Stimulated activated CD8-positive, alpha-beta memory T cell treated with anti-CD3 and anti-CD28 coated beads, Interleukin-7, amount 100 ng/mL, for 1 hour (primary cell): ENCODE measurements around the gene CPNE6.
"Not testable (repeated sequence)": the region's sequence is repeated elsewhere in the genome, so short reads cannot be mapped to it uniquely, and the experiment has no call there.

Experiments
- DNase-seq, 2 donors: peaks; one replicate each; pipeline ENCODE4 v3.0.0-alpha.2; 2020; ENCODE audit warnings: low read depth in 2 of 2

Gene CPNE6

GRCh38 chr14:24071144-24071697, at the start of gene CPNE6:
TSS of gene CPNE6 (plus strand) at chr14:24071562. CDS start at chr14:24072937, 1,375 bp downstream.
- DNase-seq = no peak

DNA sequence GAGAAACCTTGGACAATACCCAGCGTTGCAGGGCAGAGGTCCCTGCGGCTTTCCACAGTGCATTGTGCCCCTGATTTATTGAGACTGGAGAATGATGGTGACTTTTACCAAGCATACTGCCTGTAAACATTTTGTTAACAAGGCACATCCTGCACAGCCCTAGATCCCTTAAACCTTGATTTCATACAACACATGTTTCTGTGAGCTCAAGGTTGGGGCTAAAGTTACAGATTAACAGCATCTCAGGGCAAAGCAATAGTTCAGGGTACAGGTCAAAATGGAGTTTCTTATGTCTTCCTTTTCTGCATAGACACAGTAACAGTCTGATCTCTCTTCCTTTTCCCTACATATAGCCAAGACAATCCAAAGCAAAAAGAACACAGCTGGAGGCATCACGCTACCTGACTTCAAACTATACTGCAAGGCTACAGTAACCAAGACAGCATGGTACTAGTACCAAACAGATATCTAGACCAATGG, 46.4 kb upstream of the CPNE6 start:
- DNase-seq = not testable (repeated sequence)

DNA sequence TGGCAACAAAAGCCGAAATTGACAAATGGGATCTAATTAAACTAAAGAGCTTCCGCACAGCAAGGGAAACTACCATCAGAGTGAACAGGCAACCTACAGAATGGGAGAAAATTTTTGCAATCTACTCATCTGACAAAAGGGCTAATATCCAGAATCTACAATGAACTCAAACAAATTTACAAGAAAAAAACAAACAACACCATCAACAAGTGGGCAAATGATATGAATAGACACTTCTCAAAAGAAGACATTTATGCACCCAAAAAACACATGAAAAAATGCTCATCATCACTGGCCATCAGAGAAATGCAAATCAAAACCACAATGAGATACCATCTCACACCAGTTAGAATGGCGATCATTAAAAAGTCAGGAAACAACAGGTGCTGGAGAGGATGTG, 41.7 kb upstream of the CPNE6 start:
- DNase-seq = not testable (repeated sequence)

DNA sequence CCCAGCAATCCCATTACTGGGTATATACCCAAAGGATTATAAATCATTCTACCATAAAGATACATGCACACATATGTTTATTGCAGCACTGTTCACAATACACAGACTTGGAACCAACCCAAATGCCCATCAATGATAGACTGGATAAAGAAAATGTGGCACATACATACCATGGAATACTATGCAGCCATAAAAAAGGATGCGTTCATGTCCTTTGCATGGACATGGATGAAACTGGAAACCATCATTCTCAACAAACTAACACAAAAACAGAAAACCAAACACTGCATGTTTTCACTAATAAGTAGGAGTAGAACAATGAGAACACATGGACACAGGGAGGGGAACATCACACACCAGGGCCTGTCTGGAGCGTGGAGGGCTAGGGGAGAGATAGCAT, 40.0 kb upstream of the CPNE6 start:
- DNase-seq = not testable (repeated sequence)

GRCh38 chr14:24032727-24033418, 38.5 kb upstream of the CPNE6 start:
- DNase-seq = no peak

DNA sequence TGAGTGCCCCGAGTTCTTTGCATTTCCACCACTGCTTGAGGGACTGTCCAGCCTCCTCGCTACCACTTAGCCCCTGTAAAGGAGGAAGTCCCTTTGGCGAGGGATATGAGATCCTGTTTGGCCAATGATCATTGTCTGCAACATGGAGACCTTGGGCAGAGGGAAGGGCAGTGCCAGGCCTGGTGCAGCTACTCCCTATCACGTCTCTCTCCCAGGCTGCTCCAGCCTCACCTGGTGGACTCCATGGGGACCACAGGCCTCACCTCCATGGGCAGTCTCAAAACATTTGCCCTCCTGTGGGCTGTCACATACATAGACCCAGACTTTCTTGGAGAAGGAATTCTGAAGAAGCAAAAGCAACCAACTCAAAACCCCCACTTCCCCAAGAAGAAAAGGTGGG, 35.6 kb upstream of the CPNE6 start:
- not testable (repeated sequence) for DNase-seq

- DNase-seq = peak; percentile 19 to 45
Observed at GRCh38 chr14:24036169-24036962, 35.0 kb upstream of the CPNE6 start.

DNA sequence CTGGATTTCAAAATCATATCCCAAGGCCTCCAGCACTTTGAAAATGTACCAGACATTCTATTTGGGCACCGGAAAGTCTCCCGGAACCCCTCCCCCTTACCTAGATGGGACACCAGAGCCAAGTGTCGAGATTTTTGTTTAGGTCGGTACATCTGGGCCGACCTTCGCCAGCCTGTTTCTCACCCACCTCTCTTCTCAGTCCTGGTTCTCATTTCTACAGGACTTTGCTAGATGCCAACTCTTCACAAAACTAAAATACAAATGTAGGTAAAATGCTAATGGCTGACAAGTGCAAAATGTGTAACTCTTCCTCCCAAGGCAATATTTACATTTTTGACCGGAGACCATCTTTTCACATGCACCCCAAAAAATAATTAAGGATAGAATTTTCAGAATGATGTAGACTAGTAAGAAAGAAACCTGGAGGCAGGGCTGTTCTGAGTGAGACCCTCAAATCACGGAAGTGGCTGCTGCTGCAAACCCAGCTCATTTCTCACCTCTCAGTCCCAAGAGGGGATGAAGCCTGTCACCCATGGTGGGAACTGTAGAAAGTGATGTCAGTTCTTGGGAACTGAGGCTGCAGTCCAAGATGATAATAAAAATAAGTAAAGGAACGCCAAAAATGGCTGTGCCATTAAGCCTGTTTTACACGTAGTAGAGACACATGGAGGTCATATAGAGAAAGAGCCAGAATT, 34.3 kb upstream of the CPNE6 start:
- DNase-seq = not testable (repeated sequence)

GRCh38 chr14:24037658-24038037, 33.7 kb upstream of the CPNE6 start:
- no peak for DNase-seq

- no peak for DNase-seq
Observed at GRCh38 chr14:24038686-24039085, 32.7 kb upstream of the CPNE6 start.

GRCh38 chr14:24040692-24041091, 30.7 kb upstream of the CPNE6 start:
- DNase-seq = no peak

DNA sequence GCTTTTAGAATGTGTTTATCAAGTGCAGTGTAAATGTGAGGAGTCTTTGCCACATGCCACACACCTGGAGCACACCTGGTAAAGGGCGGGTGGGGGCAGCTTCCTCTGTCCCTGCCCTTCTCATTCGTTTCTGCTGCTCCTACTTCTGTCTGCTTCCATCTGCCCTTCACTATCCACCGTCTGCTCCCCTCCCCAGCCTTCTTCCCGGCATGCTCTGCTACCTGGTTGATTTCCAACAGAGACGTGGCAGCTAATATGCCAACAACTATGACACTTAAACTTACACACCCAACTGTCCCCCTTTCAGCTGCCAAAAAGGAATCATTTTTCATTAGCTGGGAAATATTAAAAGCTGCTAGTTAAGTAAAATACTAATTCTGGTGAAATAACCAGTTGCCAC, 28.6 kb upstream of the CPNE6 start:
- no peak for DNase-seq

- DNase-seq = not testable (repeated sequence)
Observed at GRCh38 chr14:24049002-24049401, 22.4 kb upstream of the CPNE6 start.

DNA sequence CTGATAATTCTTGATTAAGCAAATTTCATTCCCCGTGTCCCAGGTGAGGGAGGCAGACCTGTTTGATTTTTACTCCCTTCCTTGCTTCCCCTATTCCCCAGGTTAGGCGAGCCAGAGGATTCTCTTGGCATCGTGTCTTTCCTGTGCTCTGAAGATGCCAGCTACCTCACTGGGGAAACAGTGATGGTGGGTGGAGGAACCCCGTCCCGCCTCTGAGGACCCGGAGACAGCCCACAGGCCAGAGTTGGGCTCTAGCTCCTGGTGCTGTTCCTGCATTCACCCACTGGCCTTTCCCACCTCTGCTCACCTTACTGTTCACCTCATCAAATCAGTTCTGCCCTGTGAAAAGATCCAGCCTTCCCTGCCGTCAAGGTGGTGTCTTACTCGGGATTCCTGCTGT, 20.6 kb upstream of the CPNE6 start:
- DNase-seq = not testable (repeated sequence)

GRCh38 chr14:24051176-24051788, 20.1 kb upstream of the CPNE6 start:
- no peak for DNase-seq

GRCh38 chr14:24051789-24052655, 19.3 kb upstream of the CPNE6 start, which contains the start of gene CARMIL3:
TSS of gene CARMIL3 (plus strand) at chr14:24052009. CDS start at chr14:24052154, 145 bp downstream.
- peak; percentile 19 to 23 for DNase-seq

DNA sequence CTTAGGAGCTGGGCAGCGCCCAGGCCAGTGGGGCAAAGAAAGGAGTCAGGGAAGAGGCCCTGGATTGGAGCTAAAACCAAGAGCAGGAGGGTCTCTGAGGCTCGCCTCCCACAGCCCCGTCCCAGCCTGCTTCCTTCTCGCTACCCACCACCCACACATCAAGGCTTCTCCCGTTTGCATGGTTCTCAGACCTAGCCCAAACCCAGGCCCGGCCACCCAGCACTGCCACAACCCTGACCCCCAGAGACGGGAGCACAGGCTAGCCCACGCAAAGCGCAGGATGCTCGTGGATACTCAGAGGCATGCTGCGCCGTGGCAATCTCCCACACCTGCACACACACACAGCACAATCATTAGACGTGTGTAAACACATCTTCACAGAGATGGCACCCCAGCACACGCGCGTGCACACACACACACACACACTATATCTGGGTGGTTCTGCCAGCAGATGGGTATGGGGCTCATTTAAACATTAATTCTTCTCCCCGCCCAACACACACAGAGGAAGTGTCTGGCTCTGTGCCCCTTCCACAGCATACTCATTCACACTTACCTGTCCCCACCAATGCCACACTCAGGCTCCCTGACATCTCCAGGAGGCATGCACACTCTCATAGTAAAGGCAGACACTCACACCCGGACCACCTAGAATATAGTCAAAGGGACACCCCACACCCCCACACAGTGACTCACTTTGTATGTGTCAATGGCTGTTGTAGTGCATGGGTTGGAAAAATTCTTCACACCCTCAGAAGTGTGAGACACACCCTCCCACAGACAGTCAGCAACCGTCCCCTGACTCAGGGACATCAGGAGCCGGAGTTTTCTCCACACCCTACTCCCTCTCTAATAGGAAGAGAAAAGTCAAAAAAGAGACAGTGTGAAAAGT, 18.5 kb upstream of the CPNE6 start:
- DNase-seq = peak in 1 of 2 donors; percentile 25

DNA sequence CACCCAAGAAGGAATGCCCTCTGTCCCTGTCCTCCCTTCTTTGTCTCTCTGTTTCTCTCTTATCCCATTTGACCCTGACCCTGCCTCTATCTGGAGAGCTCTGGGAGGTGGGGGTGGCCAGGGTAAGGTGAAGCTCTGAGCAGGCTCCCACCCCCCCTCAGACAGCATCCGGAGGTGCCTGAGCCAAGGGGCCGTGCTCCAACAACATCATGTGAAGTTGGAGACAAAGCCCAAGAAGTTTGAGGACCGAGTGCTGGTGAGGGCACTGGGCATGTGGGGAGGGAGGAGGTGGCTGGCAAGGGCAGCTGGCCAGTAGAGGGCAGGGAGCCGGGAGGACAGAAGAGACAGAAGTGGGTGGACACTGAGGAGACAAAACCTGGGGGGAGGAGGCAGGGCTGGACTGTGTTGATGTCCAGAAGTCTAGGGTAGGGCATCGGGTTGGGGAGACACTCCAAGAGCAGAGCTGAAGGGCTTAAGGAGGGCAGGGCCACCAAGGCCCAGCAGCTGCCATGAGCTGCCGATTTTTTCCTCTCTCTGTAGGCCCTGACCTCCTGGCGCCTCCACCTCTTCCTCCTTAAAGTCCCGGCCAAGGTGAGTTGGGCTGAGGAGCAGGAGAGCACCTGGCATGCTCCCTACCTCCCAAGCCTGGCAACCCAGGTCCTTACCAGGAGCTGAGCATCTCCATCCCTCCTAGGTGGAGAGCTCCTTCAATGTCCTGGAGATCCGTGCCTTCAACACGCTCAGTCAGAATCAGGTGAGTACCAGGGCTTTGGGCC, 17.6 kb upstream of the CPNE6 start:
- DNase-seq = no peak

DNA sequence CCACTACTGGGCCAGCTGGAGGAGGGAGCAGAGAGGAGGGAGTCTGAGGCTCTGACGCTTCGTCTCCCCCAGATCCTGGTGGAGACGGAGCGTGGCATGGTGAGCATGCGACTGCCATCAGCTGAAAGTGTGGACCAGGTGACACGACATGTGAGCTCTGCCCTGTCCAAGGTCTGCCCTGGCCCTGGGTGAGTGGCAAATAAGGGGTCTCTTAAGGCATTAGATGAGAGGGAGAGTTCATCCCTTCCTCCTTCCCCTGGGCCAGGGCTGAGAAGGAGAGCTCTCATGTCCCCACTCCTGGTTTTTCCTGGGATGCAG, 17.1 kb upstream of the CPNE6 start:
- DNase-seq = no peak
